NCI-H1694 (cell line): ENCODE data around the gene ADAMTSL3.

Experiments used
- DNase-seq: peaks from one replicate; lab custom pipeline; 2025; lab: John Stamatoyannopoulos, UW

ADAMTSL3 gene, protein sequence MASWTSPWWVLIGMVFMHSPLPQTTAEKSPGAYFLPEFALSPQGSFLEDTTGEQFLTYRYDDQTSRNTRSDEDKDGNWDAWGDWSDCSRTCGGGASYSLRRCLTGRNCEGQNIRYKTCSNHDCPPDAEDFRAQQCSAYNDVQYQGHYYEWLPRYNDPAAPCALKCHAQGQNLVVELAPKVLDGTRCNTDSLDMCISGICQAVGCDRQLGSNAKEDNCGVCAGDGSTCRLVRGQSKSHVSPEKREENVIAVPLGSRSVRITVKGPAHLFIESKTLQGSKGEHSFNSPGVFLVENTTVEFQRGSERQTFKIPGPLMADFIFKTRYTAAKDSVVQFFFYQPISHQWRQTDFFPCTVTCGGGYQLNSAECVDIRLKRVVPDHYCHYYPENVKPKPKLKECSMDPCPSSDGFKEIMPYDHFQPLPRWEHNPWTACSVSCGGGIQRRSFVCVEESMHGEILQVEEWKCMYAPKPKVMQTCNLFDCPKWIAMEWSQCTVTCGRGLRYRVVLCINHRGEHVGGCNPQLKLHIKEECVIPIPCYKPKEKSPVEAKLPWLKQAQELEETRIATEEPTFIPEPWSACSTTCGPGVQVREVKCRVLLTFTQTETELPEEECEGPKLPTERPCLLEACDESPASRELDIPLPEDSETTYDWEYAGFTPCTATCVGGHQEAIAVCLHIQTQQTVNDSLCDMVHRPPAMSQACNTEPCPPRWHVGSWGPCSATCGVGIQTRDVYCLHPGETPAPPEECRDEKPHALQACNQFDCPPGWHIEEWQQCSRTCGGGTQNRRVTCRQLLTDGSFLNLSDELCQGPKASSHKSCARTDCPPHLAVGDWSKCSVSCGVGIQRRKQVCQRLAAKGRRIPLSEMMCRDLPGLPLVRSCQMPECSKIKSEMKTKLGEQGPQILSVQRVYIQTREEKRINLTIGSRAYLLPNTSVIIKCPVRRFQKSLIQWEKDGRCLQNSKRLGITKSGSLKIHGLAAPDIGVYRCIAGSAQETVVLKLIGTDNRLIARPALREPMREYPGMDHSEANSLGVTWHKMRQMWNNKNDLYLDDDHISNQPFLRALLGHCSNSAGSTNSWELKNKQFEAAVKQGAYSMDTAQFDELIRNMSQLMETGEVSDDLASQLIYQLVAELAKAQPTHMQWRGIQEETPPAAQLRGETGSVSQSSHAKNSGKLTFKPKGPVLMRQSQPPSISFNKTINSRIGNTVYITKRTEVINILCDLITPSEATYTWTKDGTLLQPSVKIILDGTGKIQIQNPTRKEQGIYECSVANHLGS (N-terminal part only)

DNA sequence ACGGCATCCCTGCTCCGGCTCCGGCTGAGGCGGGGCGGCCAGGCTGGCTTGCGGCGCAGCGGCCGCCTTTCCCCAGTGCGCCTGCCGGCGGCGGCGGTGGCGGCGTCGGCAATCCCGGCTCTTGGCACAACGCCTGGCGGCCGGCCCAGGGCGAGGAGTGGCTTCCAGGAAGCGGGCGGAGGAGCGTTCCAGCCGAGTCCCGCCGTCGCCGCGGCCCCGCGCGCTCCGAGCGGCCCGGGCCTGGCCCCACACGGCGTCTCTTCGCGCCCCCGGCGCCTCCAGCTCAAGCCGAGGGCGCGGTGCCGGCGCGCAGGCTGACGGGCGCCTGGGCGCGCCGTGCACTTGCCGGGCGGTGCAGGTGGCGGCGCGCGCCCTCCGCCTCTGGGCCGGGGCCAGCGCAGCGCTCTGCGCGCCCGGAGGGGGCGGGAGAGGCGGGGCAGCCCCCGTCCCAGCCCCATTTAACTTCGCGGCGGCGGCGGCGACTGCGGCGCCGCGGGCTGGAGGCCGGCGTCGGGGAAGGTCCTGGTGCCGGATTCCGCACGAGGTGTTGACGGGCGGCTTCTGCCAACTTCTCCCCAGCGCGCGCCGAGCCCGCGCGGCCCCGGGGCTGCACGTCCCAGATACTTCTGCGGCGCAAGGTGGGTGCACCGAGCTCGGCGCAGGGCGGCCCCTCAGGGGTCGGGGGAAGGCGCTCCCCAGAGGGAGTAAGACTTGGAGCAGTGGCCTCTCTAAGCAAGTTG, at the start of gene ADAMTSL3:
TSS of gene ADAMTSL3 (plus strand) at position 485 of the 740 bp plus-strand sequence. CDS start 1,639 bp downstream, outside the sequence.
- no peak for DNase-seq

GRCh38 chr15:83604549-83604948, 49.4 kb upstream of the ADAMTSL3 start:
- DNase-seq: no peak

DNA sequence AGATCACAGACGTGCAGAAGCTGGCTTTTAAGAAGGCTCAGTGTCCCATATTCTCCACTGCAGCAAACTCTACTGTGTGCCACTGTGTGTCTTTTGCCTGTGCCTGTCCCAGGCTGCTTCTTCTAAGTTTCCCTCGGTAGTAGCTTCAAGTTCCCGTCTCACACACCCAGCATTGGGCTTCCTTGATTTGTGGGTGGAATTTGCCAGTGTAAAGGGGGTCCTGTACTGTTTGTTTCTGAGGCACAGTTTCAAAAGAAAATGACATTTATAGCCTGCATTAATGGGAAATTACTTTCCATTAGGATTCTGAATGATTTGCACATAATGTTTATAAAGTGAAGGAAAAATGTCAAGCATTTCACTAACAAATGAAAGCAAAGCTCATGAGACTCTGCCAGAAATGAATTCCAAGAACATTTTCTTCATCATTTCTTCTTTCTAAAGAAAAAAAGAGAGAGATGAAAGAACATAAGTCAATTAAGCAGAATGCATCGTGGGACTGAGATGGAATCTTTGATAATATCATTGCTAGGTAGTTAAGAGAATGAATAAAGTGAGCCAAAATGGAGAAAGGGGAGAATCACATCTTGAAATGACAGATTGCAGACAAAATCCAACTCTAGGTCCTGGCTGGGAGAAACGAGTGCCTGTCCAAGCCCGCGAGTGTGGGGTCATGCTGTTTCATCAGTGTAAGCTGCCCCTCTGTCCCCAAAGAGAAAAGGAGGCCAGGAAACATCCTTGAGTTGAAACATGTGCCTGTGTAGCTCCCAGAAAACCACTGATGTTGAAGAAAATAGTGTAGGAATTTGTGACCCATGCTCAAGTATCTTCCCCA, 48.6 kb upstream of the ADAMTSL3 start:
- no peak for DNase-seq

- DNase-seq: no peak
These were observed 43.8 kb upstream of the ADAMTSL3 start for GRCh38 chr15:83610132-83610531.

GRCh38 chr15:83610901-83611685, 42.8 kb upstream of the ADAMTSL3 start:
- no peak for DNase-seq

DNA sequence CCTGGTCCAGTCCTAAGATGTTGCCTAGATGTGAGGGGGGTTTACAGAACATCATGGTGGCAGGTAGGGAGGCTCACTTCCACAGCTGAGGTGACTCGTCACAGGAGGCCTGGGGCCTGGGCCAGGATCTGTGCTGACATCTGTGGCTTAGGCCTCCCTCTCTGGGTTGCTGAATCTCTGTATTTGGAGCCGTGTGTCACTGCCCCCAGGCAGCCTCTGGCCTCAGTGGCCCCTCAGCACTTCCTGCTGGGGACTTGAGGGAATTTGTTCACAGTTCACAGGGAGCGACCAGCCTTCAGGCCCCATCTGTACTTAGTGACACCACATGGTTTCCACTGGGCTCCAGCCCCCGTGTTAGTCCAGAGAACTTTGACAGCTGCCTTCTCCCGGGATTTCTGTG, 41.7 kb upstream of the ADAMTSL3 start:
- DNase-seq: no peak

GRCh38 chr15:83612898-83613635, 40.9 kb upstream of the ADAMTSL3 start:
- DNase-seq: no peak

DNA sequence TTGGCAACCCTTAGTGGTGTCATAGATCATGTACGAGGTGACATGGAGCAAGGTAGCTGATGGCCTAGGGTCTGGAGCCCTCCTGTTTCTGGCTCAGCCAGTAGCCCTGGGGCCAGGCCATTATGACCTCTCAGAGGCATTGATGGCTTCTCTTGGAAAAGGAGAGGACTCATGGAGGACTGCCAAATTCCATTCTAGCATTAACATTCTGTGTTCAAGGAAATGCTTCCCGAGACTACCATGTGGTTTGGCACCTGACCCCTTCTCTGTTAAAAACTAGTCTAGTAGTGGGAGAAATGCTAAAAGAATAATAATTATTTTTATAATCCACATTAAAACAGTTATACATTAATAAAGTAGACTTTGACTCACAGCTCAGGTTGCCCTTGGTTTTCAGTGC, 40.2 kb upstream of the ADAMTSL3 start:
- DNase-seq: no peak

DNA sequence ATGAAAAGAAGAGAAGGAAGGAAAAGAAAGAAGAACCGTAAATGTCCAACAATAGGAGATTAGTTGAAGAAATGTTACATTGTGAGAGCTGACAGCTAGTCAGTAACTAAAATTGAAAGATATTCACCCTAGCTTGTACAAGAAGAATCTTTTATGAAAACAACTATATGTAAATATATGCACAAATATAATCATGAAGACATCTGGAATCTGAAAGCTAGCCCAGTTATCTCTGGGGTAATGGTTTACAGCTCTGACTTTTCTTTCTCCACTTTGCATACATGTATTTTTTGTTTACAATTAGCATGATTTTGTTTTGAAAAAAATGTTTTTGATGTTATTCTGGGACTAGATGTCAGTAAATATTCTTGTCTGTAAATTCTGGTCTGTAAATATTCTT, 37.1 kb upstream of the ADAMTSL3 start:
- DNase-seq: no peak

DNA sequence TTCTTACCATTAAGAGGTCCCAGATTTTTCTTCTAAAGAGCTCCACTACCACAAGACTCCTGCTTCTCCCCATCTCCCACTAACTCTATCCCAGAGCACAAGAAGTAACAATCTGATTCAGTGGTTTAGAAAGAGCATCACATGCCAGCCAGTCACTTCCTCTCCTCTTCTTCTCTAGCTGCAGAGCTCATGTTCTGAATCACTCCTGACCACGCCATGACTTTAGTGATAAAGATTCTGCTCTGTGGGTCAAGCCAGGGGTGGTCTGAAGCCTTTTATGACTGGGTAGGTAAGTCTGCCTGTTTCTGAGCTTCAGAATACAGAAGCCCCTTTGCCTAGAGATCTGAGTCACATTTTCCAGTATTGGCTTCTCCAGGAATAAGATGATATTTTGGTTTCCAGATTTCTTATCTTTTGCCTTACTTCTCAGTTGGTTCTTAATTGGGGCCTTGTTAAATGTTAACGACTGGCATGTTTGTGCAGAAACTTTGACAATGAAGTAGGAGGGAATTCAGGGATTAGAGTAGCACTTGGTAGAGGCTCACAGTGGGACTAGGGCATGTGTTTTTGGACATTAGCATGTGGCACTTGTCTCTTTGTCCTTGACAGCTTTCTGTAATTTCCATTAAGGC, 27.6 kb upstream of the ADAMTSL3 start:
- no peak for DNase-seq

GRCh38 chr15:83631534-83631933, 22.4 kb upstream of the ADAMTSL3 start:
- no peak for DNase-seq

DNA sequence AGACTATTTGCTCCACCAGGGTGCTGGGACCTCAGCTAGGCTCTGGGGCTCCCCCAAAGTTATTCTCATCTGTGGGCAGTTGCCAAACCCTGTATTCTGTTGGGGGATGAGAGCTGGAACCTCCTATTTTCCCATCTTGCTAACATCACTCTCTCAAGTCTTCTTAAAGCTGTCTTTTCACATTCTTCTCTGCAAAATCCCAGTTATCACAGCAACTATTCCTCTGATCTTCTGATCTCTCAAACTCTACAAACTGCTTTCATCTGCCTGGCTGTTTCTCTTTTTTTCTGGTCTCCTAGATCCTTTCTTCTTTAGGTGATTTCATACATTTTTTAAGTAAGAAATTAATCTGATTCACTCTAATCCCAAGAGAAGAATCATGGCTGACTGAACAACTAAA, 10.7 kb upstream of the ADAMTSL3 start:
- DNase-seq: no peak

DNA sequence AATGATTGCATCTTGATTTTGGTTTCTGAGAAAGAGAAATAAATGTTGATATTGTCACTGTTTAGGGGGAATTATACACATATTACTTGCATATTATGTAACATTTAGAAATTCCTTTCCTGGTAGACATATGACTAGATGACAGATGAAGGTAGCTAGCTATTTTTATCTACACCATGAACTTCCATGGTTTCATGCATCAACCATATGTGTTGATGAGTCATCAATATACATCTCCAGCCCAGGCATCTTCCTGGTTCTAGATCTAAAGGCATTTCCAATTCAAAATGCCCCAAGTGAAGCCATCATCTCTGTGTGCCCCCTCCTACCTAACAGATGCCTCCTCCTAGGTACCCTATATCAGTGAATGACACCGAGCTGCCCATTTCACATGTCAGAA, 9.5 kb upstream of the ADAMTSL3 start:
- no peak for DNase-seq

DNA sequence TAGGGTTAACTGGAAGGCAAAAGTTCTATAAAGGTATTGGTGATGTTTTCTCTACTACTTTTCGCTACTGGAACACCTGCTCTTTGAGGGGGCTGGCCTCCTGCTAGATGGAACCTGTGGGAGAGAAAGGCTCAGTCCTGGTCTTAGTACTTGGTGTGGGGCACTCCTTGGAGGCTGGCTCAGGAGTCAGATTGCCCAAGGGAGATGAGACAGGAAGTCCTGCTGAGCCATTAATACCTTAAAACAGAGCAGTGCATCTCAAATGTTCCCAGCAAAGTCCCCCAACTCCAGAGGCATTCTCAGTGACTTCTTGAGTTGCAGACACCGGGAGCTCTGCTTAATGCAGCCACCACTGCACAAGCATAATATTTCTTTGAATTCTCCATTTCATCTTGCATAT, 3.1 kb upstream of the ADAMTSL3 start:
- DNase-seq: no peak

DNA sequence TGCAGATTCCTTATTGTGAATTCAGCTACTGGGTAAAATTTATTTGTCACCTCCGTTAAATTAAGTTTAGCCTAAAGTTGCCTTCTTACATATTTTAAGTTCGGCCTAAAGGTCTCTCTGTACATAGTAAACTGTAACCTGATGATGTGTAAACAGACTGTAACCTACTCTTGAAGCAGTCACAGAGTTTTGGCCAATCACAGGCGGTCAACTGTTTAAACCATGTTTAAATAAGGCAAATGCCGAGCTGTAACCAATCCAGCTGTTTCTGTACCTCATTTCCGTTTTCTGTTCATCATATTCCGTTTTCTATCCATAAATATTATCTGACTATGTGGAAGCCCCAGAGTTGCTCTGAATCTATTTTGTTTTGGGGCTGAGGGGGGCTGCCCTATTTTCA, 2.4 kb upstream of the ADAMTSL3 start:
- DNase-seq: no peak

DNA sequence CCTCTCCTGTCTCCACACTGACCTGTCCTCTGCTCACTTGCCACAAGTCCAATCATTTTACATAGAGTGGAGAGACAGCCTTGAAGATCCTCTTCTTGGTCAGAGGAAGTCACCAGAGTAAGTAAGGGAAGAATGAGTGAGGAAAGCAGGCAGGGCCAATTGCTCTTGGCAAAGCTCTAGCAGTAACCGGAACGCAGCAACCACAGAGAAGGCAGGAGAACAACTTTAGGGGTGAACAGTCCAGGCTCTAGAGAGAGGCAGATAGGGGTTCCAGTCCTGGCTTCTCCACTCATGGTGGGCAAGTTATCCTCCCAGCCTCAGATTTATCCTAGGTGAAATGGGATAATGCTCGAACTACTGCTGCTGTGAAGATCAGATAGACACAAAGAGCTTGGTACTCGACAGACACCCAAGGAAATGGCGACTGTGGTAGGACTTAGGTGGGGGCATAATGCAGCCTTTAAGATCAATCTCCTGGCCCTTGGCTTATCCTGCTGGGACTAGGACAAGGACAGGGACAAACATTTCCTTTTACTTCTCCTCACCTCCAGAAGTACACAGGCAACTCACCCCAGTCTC, 1.2 kb upstream of the ADAMTSL3 start:
- DNase-seq: no peak

DNA sequence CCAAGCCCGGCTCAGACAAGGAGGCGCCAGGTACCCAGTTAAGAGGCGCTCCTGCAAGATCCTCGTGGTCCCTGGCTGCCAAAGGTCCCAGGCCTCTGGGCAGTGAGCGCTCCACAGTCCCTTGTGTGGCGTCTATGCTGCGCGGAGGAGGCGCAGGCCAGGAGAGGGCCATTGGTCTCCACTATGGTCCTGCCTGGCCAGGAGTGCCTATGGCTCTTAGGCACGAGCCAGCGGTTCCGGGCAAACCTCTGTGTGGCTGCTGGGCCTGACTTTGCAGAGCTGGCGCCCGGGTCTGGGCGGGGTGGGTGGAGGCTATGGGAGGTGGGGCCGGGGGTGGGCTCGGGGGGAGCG, 660 bp upstream of the ADAMTSL3 start:
- no peak for DNase-seq
